AG08396 (cell line): ENCODE results near the gene C6orf118.

Source experiments
- DNase-seq: peaks from one replicate; pipeline ENCODE4 v3.0.0; 2012; ENCODE audit warnings: low spot score, mixed read lengths

The C6orf118 gene

GRCh38 chr6:165308926-165309731, at the start of gene C6orf118:
TSS of gene C6orf118 (minus strand) at chr6:165309605. CDS start at chr6:165309586, 19 bp downstream.
- DNase-seq, result no peak

- DNase-seq, result no peak
These were observed 36.3 kb upstream of the C6orf118 start for GRCh38 chr6:165345700-165346099.

- DNase-seq, result no peak
These were observed 31.1 kb upstream of the C6orf118 start for GRCh38 chr6:165340532-165340931.

- no peak for DNase-seq
These were observed 16.2 kb upstream of the C6orf118 start for GRCh38 chr6:165325609-165326008.

- DNase-seq, result no peak
These were observed 12.2 kb upstream of the C6orf118 start for GRCh38 chr6:165321555-165322145.

GRCh38 chr6:165321150-165321549, 11.7 kb upstream of the C6orf118 start:
- DNase-seq, result no peak

GRCh38 chr6:165317723-165318122, 8.3 kb upstream of the C6orf118 start:
- no peak for DNase-seq

- no peak for DNase-seq
These were observed 2.5 kb downstream of the C6orf118 start for GRCh38 chr6:165306955-165307354.

- DNase-seq, result no peak
These were observed 7.8 kb downstream of the C6orf118 start for GRCh38 chr6:165301372-165302246.

GRCh38 chr6:165300422-165300936, 8.9 kb downstream of the C6orf118 start:
- DNase-seq, result no peak

GRCh38 chr6:165298875-165299274, 10.5 kb downstream of the C6orf118 start:
- DNase-seq, result no peak

- no peak for DNase-seq
These were observed 11.0 kb downstream of the C6orf118 start for GRCh38 chr6:165298402-165298801.

- DNase-seq, result no peak
These were observed 16.7 kb downstream of the C6orf118 start for GRCh38 chr6:165292657-165293056.

- no peak for DNase-seq
These were observed 34.8 kb downstream of the C6orf118 start for GRCh38 chr6:165274611-165275010.

GRCh38 chr6:165272585-165272984, 36.8 kb downstream of the C6orf118 start:
- no peak for DNase-seq

- DNase-seq, result no peak
These were observed 40.4 kb downstream of the C6orf118 start for GRCh38 chr6:165268987-165269386.

- no peak for DNase-seq
These were observed 42.8 kb downstream of the C6orf118 start for GRCh38 chr6:165266621-165267020.

- DNase-seq, result no peak
These were observed 43.2 kb downstream of the C6orf118 start for GRCh38 chr6:165266191-165266590.

GRCh38 chr6:165260462-165260861, 48.9 kb downstream of the C6orf118 start:
- no peak for DNase-seq

- no peak for DNase-seq
These were observed 59.6 kb downstream of the C6orf118 start for GRCh38 chr6:165249808-165250207.

GRCh38 chr6:165245701-165246100, 63.7 kb downstream of the C6orf118 start:
- no peak for DNase-seq

- no peak for DNase-seq
These were observed 64.1 kb downstream of the C6orf118 start for GRCh38 chr6:165245287-165245686.
